ENCODE data around the gene C12orf42. TPM values are rescaled to one million over a fixed set of nuclear protein-coding genes. Genes with fewer than 3 reads are reported as not detected.
"Not testable (repeated sequence)": the region's sequence is repeated elsewhere in the genome, so short reads cannot be mapped to it uniquely, and the experiment has no call there.

Gene C12orf42
- total RNA-seq, 1 donor from 2014 or later: not detected

- not testable (repeated sequence) for DNase-seq (ENCODE audit: low read depth in 2 of 2)
Observed at GRCh38 chr12:103424849-103425586, 70.8 kb downstream of the C12orf42 start.

- DNase-seq (ENCODE audit: low read depth in 2 of 2): no peak
Observed at GRCh38 chr12:103423516-103423910, 72.3 kb downstream of the C12orf42 start.

- no peak for DNase-seq (ENCODE audit: low read depth in 2 of 2)
Observed at GRCh38 chr12:103422746-103423515, 72.8 kb downstream of the C12orf42 start.

GRCh38 chr12:103422328-103422727 is 73.4 kb downstream of the C12orf42 start:
- no peak for DNase-seq (ENCODE audit: low read depth in 2 of 2)

GRCh38 chr12:103421402-103421801 is 74.4 kb downstream of the C12orf42 start:
- no peak for DNase-seq (ENCODE audit: low read depth in 2 of 2)

GRCh38 chr12:103415681-103416080 is 80.1 kb downstream of the C12orf42 start:
- DNase-seq (ENCODE audit: low read depth in 2 of 2): no peak

- DNase-seq (ENCODE audit: low read depth in 2 of 2): no peak
Observed at GRCh38 chr12:103401421-103401820, 94.3 kb downstream of the C12orf42 start.

GRCh38 chr12:103399986-103400385 is 95.8 kb downstream of the C12orf42 start:
- no peak for DNase-seq (ENCODE audit: low read depth in 2 of 2)

- no peak for DNase-seq (ENCODE audit: low read depth in 2 of 2)
Observed at GRCh38 chr12:103397536-103397935, 98.2 kb downstream of the C12orf42 start.

GRCh38 chr12:103392722-103393121 is 103.0 kb downstream of the C12orf42 start:
- DNase-seq (ENCODE audit: low read depth in 2 of 2): no peak

GRCh38 chr12:103391103-103391502 is 104.7 kb downstream of the C12orf42 start:
- DNase-seq (ENCODE audit: low read depth in 2 of 2): no peak

- DNase-seq (ENCODE audit: low read depth in 2 of 2): no peak
Observed at GRCh38 chr12:103387385-103387784, 108.4 kb downstream of the C12orf42 start.

GRCh38 chr12:103386451-103386850 is 109.3 kb downstream of the C12orf42 start:
- no peak for DNase-seq (ENCODE audit: low read depth in 2 of 2)

GRCh38 chr12:103382736-103383346 is 112.9 kb downstream of the C12orf42 start:
- DNase-seq (ENCODE audit: low read depth in 2 of 2): no peak

GRCh38 chr12:103382119-103382518 is 113.6 kb downstream of the C12orf42 start:
- DNase-seq (ENCODE audit: low read depth in 2 of 2): no peak

GRCh38 chr12:103379670-103380069 is 116.1 kb downstream of the C12orf42 start:
- DNase-seq (ENCODE audit: low read depth in 2 of 2): no peak

GRCh38 chr12:103373088-103373523 is 122.7 kb downstream of the C12orf42 start:
- DNase-seq (ENCODE audit: low read depth in 2 of 2): no peak

GRCh38 chr12:103369929-103370328 is 125.8 kb downstream of the C12orf42 start:
- DNase-seq (ENCODE audit: low read depth in 2 of 2): no peak

- DNase-seq (ENCODE audit: low read depth in 2 of 2): no peak
Observed at GRCh38 chr12:103368167-103368566, 127.6 kb downstream of the C12orf42 start.

- no peak for DNase-seq (ENCODE audit: low read depth in 2 of 2)
Observed at GRCh38 chr12:103354403-103354802, 141.4 kb downstream of the C12orf42 start.

- DNase-seq (ENCODE audit: low read depth in 2 of 2): no peak
Observed at GRCh38 chr12:103353913-103354312, 141.9 kb downstream of the C12orf42 start.

- DNase-seq (ENCODE audit: low read depth in 2 of 2): no peak
Observed at GRCh38 chr12:103350116-103350515, 145.7 kb downstream of the C12orf42 start.

Data from dermis microvascular lymphatic vessel endothelial cell (primary cell).